Natural killer cell (primary cell): ENCODE measurements around the gene AFG3L2. TPM values are rescaled to one million over a fixed set of nuclear protein-coding genes. Genes with fewer than 3 reads are reported as not detected.

ENCODE experiments used
- ATAC-seq, 3 donors: fragments of 150-1000 bp in 2 of 3; fragments of 200-7000 bp in 1 of 3; cut with Tn5 transposase; 1 replicate in 1 of 3; 2 replicates in 2 of 3; pipeline ENCODE4 v1.10.0; 2021; ENCODE audit warnings: mild to moderate bottlenecking in 2 of 3, moderate library complexity in 2 of 3
- DNase-seq, 2 donors: peaks; one replicate each; pipeline versions ENCODE4 v3.0.0 to v3.0.0-alpha.2; 2013 to 2021; ENCODE audit warnings: mixed read lengths in 1 of 2
- H3K27ac ChIP-seq: one replicate; pipeline ENCODE4 v1.5.1; 2013; ENCODE audit warnings: mild to moderate bottlenecking, low read length
- H3K27me3 ChIP-seq: one replicate; pipeline ENCODE4 v1.6.1; 2013; ENCODE audit warnings: low read length; ENCODE audit not compliant: control insufficient read depth, insufficient read depth
- H3K36me3 ChIP-seq: one replicate; pipeline ENCODE4 v1.6.1; 2013; ENCODE audit warnings: low read length; ENCODE audit not compliant: control insufficient read depth, insufficient read depth
- H3K4me1 ChIP-seq: one replicate; pipeline ENCODE4 v1.6.1; 2013; ENCODE audit warnings: low read length; ENCODE audit not compliant: control insufficient read depth, insufficient read depth
- H3K4me3 ChIP-seq: one replicate; pipeline ENCODE4 v1.5.1; 2013; ENCODE audit warnings: low read length
- H3K9me3 ChIP-seq: one replicate; pipeline ENCODE4 v1.6.1; 2013; ENCODE audit warnings: low read length; ENCODE audit not compliant: control insufficient read depth, insufficient read depth
- H3K27ac Mint-ChIP-seq, 2 donors: one replicate each; pipeline ENCODE4 v1.8.0; 2022; ENCODE audit warnings: mild to moderate bottlenecking in 2 of 2, mixed read lengths in 2 of 2, moderate library complexity in 1 of 2
- H3K27me3 Mint-ChIP-seq, 2 donors: one replicate each; pipeline ENCODE4 v1.8.0; 2022; ENCODE audit warnings: low read depth in 2 of 2, mixed read lengths in 2 of 2
- H3K36me3 Mint-ChIP-seq: one replicate; pipeline ENCODE4 v1.8.0; 2022; ENCODE audit warnings: mixed read lengths
- H3K4me1 Mint-ChIP-seq, 2 donors: one replicate each; pipeline ENCODE4 v1.8.0; 2022; ENCODE audit warnings: mixed read lengths in 2 of 2
- H3K4me3 Mint-ChIP-seq: one replicate; pipeline ENCODE4 v1.8.0; 2022; ENCODE audit warnings: mild to moderate bottlenecking, moderate library complexity, mixed read lengths
- H3K9me3 Mint-ChIP-seq, 2 donors: one replicate each; pipeline ENCODE4 v1.8.0; 2022; ENCODE audit warnings: mixed read lengths in 2 of 2
- WGBS: methylation state at CpG from one replicate; pipeline ENCODE4 v1.1.7; 2013; ENCODE audit warnings: missing lambda C conversion rate; ENCODE audit not compliant: insufficient coverage; 5-methylcytosine and 5-hydroxymethylcytosine counted together
- intact Hi-C: fragments of 100-400 bp; cut with micrococcal nuclease; formaldehyde crosslinking; loops from one replicate; pipeline ENCODE4 v1.14.2; 2022
- total RNA-seq, 4 donors: library from RNA; stranded (reverse); fragments of 120-200 nt in 1 of 4; gene quantifications; one replicate each; pipeline versions ENCODE4 v1.2.3 to v1.2.4, GENCODE V29; 2013 to 2022
- TF ChIP-seq, protein P1 (sequence below): fragments of 200-600 bp; IDR thresholded peaks from one replicate; pipeline ENCODE4 v1.8.0; 2022; ENCODE audit warnings: antibody characterized with exemption

The AFG3L2 gene
- total RNA-seq, 3 donors from 2014 or later (not counting 1 experiment from before 2014, with no cell fraction given), result 31.9 to 36.4 (median 35.9) TPM

DNA sequence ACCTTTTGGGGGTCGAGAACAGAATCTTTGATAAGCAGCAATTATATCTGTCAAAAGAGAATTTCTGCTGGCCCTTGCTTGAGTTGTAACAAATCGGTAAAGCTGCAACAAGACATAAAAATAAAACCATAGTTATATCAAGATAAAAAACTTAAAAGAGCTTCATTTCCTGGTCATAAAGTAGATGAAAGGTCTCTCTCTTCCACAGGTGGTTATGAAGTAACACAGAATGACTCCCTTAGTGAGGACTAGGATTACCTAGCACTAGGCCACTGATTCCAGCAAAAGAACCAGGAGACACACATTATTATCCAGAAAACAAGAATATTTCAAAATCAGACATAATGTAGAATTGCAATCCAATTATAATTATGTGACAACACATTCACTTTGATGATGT is 5.4 kb downstream of the AFG3L2 start:
- no peak for ATAC-seq
- Mint-ChIP-seq H3K27me3 (no peaks in the 10 kb centered on the region), H3K27ac (no peak overlapping the region), H3K4me3 (no peak overlapping the region), H3K36me3 (peaks cover 8% of the 10 kb centered on the region), H3K4me1 (peaks cover 30 to 37% of the 10 kb centered on the region in 2 donors), H3K9me3 (no peaks in the 10 kb centered on the region)
- Histone ChIP-seq H3K4me1 (peaks cover 17% of the 10 kb centered on the region), H3K36me3 (peaks cover 18% of the 10 kb centered on the region), H3K9me3 (no peaks in the 10 kb centered on the region), H3K27me3 (no peaks in the 10 kb centered on the region), H3K27ac (no peak overlapping the region), H3K4me3 (no peak overlapping the region)
- WGBS, result 67% methylated on average over 1 of the region's 2 CpGs
- DNase-seq, result no peak
- TF ChIP-seq, protein P1, sequence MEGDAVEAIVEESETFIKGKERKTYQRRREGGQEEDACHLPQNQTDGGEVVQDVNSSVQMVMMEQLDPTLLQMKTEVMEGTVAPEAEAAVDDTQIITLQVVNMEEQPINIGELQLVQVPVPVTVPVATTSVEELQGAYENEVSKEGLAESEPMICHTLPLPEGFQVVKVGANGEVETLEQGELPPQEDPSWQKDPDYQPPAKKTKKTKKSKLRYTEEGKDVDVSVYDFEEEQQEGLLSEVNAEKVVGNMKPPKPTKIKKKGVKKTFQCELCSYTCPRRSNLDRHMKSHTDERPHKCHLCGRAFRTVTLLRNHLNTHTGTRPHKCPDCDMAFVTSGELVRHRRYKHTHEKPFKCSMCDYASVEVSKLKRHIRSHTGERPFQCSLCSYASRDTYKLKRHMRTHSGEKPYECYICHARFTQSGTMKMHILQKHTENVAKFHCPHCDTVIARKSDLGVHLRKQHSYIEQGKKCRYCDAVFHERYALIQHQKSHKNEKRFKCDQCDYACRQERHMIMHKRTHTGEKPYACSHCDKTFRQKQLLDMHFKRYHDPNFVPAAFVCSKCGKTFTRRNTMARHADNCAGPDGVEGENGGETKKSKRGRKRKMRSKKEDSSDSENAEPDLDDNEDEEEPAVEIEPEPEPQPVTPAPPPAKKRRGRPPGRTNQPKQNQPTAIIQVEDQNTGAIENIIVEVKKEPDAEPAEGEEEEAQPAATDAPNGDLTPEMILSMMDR, result no peak
- intact Hi-C loops, result loop anchor here (10.0 kb wide), 1 partner anchor 387 kb away; the partner anchor contains the start of gene IMPA2

DNA sequence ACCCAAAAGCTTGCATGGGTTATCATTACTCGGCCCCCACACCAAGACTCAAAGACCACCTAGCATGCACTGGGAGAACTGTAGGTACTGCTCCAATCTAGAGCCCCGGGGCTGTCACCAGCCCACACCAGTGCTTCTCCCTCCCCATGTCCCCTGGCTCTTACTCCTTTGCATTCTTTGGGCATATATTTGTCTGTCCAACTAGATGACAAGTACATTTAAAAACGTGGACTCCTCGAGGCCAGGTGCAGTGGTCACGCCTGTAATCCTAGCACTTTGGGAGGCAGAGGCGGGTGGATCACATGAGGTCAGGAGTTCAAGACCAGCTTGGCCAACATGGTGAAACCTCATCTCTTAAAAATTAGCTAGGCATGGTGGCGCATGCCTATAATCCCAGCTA is 7.8 kb downstream of the AFG3L2 start:
- WGBS, result 95% methylated on average over 7 of the region's 7 CpGs

DNA sequence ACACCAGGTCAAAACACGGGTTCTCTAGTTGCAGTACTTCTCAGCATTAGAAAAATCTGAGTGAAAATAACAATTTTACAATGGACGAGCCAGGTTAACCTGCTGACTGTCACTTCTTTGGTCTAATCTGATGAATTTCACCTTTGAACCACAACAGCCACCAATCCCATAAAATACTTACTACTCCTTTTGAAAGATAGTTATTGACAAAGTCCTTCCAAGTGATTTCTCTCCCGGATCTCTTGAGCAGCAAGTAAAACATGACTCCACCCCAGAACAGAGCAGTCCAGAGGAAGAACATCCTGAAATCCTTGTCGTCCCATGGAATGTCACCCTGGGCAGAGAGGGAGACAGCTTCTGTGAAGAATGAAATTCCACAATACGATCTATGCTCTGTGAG is 10.2 kb downstream of the AFG3L2 start:
- Mint-ChIP-seq H3K27me3 (no peaks in the 10 kb centered on the region), H3K27ac (no peak overlapping the region), H3K36me3 (peaks cover 18% of the 10 kb centered on the region), H3K9me3 (no peaks in the 10 kb centered on the region), H3K4me3 (no peak overlapping the region), H3K4me1 (peaks cover 10 to 14% of the 10 kb centered on the region in 2 donors)
- Histone ChIP-seq H3K36me3 (peaks cover 52% of the 10 kb centered on the region), H3K4me1 (no peaks in the 10 kb centered on the region), H3K27ac (no peak overlapping the region), H3K27me3 (no peaks in the 10 kb centered on the region), H3K9me3 (no peaks in the 10 kb centered on the region), H3K4me3 (no peak overlapping the region)
- TF ChIP-seq, protein P1, result no peak
- 94% methylated on average over 5 of the region's 5 CpGs for WGBS
- DNase-seq (no peak), ATAC-seq (no peak)
- intact Hi-C loops, result no loop called here

More for the DNA sequence above, 7.8 kb downstream of the AFG3L2 start:
- intact Hi-C loops, result no loop called here
- H3K27ac ChIP-seq, result no peak overlapping the region
- Mint-ChIP-seq H3K4me1 (peaks cover 26 to 30% of the 10 kb centered on the region in 2 donors), H3K9me3 (no peaks in the 10 kb centered on the region), H3K27me3 (no peaks in the 10 kb centered on the region), H3K4me3 (no peak overlapping the region), H3K36me3 (peaks cover 10% of the 10 kb centered on the region), H3K27ac (no peak overlapping the region)
- ATAC-seq (no peak), DNase-seq (no peak)
- no peaks in the 10 kb centered on the region for H3K27me3 ChIP-seq
- peaks cover 35% of the 10 kb centered on the region for H3K36me3 ChIP-seq
- no peaks in the 10 kb centered on the region for H3K9me3 ChIP-seq
- H3K4me1 ChIP-seq, result no peaks in the 10 kb centered on the region
- TF ChIP-seq, protein P1, result no peak
- no peak overlapping the region for H3K4me3 ChIP-seq

DNA sequence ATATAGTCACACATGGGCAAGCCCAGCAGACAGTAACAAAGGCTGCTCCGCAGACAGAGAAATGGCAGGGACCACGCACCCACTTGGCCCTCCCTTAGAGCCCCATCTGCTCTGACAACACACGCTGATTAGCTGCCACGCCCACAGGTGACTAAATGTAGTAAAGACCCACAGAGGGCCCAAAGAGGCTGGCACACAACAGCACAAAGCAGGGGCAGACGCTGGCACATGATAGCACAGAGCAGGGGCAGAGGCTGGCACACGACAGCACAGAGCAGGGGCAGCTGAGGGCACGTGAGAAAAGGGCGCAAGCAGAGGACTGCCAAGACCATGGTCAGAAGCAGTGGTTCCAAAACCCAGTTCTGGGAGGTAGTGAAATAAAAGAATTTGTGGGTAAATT is 10.6 kb downstream of the AFG3L2 start:
- Mint-ChIP-seq H3K9me3 (no peaks in the 10 kb centered on the region), H3K4me3 (no peak overlapping the region), H3K4me1 (peaks cover 8 to 10% of the 10 kb centered on the region in 2 donors), H3K27me3 (no peaks in the 10 kb centered on the region), H3K27ac (no peak overlapping the region), H3K36me3 (peaks cover 18% of the 10 kb centered on the region)
- Histone ChIP-seq H3K27ac (no peak overlapping the region), H3K36me3 (peaks cover 53% of the 10 kb centered on the region), H3K27me3 (no peaks in the 10 kb centered on the region), H3K4me1 (no peaks in the 10 kb centered on the region), H3K4me3 (no peak overlapping the region), H3K9me3 (no peaks in the 10 kb centered on the region)
- TF ChIP-seq, protein P1, result no peak
- no peak for ATAC-seq
- WGBS, result 97% methylated on average over 8 of the region's 8 CpGs
- intact Hi-C loops, result no loop called here
- no peak for DNase-seq
